Measurements from ENCODE around the gene VPS37B.

VPS37B gene

GRCh38 chr12:122851820-122852219 lies 44.1 kb downstream of the VPS37B start:
- DNase-seq, result no peak

DNA sequence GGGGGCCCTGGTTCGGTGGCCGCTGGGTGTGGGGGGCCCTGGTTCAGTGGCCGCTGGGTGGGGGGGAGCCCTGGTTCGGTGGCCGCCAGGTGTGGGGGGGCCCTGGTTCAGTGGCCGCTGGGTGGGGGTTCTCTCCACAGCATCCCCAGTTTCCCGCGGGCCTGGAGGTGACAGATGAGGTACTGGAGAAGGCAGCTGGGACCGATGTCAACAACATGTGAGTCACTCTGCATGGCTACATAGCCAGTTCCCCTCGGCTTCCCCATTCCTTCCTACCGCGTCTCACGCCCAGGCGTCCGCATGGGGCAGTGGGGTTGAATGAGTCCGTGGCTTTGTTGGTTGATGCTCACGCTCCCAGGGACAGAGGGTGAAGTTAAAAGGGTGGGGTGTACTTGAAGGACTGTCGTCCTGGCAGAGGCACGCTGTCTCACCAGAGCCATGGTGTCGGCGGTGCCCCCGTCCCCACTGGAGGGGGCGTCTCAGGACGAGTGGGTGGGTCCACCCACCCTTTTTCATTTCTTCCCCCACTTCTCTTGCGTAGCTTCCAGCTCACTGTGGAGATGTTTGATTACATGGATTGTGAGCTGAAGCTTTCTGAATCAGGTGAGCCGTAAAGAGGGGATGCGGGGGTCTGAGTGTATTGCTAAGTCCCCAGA lies 45.1 kb downstream of the VPS37B start:
- peak; percentile 68 for DNase-seq

GRCh38 chr12:122850048-122850445 lies 45.9 kb downstream of the VPS37B start:
- DNase-seq, result no peak

- no peak for DNase-seq
Measured at GRCh38 chr12:122849352-122850047, 46.4 kb downstream of the VPS37B start.

- no peak for DNase-seq
Measured at GRCh38 chr12:122848471-122849351, 47.2 kb downstream of the VPS37B start.

- DNase-seq, result no peak
Measured at GRCh38 chr12:122847921-122848421, 48.0 kb downstream of the VPS37B start.

DNA sequence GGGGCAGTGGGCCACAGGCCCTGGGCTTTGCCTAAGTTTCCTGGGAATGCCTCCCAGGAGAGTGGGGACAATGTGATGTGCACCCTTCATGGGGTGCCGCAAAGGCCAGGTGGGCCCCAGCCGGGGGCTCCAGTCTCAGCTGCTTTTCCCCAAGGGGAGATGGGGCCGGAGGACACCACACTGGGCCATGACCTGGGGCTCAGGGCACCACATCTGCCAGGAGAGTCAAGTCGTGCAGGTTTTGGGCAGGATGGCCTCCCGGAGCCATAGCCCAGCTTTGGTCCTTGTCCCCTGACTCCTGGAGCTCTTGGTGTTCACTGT lies 48.4 kb downstream of the VPS37B start:
- DNase-seq, result no peak

DNA sequence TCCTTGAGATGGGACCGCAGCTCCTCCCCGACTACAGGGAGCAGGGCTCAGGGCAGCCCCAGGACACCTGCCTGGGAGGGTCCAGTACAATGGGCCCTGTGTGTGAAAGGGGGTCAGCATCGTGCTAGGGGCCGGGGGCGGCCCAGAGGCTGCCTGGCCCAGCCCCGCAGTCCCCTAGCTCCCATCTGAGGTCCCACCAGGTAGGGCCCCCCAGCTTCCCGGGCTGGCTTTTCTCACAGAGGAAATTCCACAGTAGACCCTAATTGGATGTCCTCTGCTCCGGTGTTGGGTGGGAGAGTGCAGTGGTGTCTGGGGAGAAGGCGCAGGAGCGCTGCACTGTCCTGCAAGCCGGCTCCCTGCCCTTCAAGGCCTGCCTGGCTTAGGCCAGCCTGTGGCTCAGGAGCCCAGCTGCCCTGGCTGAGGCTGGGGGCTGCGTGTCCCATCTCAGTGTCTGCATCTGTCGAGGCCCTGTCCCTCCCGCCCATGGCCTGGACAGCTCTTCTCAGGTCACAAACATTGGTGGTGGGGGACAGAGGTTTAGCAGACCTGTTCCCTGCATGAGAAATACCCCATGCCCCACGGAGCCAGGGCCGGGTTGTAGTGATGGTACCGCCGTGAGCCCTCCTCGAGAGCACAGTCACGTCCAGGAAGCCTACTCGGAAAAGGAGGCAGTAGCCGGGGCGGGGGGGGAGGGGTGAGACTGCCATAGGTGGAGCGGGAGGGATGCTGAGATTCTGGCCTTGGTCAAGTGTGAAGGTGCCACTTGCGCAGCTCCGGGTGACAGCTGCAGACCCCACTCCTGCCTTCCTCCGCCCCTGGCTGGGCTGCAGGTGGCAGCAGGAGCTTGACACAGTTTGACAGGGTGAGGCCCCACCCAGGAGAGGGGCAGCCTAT lies 49.1 kb downstream of the VPS37B start:
- DNase-seq, result no peak

GRCh38 chr12:122845865-122846621 lies 49.9 kb downstream of the VPS37B start:
- DNase-seq, result no peak

DNA sequence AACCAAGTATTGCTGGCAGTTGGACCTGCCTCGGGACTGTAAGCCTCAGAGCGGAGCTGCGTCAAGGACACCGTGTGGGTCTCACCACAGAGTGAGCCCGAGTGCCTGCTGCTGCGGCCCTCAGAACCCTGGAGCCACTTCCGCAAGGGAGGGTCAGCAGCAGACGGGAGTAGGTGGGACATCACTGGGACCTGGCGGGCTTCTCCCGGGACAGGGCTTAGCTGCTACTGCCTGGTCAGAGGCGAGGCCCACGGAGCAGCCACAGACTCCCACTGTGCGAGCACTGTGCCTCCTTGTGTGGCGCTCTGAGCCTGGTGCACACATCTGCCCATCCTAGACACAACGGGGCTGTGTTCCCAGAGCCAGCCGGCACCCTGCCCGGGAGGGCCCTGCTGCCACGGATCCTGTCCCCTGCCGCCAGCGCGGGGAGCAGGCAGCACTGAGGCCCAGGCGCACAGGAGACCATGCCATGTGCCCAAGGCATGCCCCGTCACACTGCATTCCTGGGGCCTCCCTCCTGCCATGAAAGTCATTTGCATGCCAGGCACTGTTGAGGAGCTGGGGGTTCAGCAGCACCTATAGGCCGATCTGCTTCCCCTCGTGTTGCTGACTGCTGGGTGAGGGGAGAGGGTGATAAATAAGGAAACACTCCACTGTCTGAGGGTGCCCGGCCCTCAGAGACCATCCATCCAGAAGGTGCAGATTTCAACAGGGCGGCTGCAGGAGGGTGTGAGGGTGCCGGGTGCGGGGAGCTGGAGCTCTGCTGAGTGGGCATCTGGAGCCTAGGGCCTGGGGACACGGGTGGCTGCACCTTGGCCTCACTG lies 50.7 kb downstream of the VPS37B start:
- no peak for DNase-seq

DNA sequence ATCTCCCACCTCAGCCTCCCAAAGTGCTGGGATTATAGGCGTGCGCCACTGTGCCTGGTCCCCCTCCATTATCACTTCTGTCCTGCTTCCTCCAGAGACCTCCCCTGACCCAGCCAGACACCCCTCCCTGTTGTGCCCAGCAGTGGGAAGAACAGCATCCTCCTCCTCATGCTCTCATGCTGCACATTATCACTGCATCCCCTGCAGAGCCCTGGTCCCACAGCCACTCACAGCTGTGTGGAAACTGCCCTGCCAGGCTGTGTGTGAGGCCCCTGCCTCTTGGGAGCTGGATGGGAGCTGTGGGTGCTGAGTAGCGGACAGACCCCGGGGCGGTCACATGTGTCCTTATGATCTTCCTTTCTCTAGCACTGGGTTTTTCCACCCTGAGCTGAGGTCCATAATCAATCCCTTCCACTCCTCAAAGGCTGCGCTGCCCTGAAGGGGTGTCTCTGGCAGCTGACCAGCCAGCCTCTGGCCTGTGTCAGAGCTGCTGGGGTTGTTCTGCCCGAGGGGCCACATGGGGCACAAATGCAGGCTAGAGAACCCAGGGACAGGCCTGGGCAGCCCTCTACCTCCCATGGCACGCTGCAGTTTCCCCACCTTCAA lies 51.5 kb downstream of the VPS37B start:
- DNase-seq, result no peak

DNA sequence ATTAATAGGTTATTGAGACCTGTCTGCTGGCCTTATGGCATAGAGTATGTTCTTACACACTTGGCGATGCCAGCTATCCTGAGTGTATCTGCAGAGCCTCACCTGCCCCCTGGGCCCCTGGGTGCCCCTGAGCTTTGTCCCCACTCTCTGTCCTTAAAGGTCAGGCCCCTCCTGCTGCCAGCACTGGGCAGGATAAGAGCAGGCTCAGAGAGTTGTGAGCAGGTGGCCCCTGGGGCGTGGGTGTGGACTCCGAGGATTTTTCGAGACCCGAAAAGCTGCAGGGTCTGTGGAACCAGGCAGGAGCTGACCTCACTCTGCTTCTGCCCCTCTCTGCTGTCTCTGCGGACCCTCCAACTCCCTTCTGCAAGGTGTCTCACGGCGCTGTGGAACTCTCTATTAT lies 52.5 kb downstream of the VPS37B start:
- no peak for DNase-seq

DNA sequence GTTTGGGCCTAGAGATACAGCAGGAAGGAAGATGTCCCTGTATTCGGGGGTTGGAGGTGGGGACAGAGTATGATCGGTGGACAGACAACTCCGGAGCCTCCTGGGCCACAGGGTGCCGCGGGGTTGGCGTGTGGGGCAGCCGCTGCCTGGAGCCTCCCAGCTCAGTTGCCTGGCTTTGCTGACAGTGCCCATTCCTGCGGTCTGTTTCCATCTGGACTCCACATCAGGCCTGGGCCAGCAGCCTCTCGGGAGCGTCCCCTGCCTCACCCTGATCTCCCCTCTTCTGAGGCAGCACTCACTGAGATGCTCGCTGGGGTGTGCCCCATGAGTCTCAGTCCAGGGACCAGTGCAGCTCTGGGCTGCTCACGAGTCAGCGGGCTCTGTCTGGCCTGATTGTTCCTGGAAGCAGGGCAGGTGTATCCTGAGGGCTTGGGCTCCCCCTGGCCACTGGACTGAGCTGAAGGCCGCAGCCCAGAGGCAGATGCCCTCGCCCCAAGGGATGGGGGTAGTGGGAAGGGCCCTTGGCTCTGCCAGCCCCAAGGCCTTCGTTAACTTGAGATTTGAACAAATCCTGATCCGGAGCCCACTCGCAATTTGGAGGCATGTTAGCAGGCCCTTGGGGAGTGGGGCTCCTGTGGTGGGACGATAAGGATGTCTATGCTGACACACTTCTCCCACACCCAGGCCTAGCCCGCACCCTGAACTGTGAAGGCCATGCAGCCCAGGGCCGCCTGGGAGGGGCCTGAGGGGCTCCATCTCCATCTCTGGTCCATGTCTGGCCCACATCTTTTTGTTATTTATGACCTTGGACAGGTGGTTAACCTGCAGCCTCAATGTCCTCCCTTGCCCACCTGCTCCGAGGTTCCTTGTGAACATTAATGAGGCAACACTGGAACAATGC lies 53.2 kb downstream of the VPS37B start:
- DNase-seq, result no peak

DNA sequence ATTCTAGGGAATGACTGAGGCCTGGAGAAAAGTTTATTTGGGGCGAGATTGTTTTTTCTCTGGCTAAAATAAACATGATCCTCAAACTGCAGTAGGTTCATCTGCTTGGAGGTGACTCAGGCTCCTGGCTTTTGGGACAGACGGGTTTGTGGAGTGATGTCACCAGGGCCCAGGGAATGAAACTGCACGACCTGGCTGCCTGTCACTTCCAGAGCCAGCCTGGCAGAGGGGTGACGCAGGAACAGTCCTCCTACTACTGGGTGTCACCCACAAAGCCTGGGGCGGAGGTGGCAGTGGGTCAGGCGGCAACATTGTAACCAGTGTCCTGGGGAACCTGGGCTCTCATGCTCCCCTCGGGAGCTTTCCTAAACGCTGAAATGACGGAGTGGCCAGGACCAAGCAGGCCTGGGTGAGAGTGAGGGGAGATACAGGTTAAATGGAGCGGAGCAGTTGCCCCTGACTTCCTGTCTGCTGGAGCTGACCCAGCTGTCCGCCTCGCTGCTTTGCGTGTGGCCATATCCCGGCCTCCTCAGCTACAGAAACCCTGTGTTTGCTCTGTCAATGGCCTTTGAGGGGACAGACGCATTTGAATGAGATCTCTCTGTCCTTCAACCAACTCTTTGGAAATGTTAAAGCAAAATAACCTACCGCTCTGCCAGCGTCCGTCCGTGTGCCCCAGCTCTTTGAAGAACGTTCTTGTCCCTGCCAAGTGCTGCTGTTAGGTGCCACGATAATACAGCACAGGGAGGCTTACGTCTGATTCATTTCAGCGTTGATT lies 54.2 kb downstream of the VPS37B start:
- DNase-seq, result no peak

- DNase-seq, result no peak
Measured at GRCh38 chr12:122840580-122841513, 55.1 kb downstream of the VPS37B start.

- no peak for DNase-seq
Measured at GRCh38 chr12:122839907-122840554, 55.9 kb downstream of the VPS37B start.

- DNase-seq, result no peak
Measured at GRCh38 chr12:122838841-122839240, 57.1 kb downstream of the VPS37B start.
